Measurements from ENCODE around the gene NDUFB10. TPM values are rescaled to one million over a fixed set of nuclear protein-coding genes. Genes with fewer than 3 reads are reported as not detected.
A peak's percentile ranks its signal among the peaks of the same experiment; 100 is the strongest.
"Not testable (repeated sequence)": the region's sequence is repeated elsewhere in the genome, so short reads cannot be mapped to it uniquely, and the experiment has no call there.

Gene NDUFB10
- total and polyA plus RNA-seq, 2 donors = 71.2 to 308 TPM

DNA sequence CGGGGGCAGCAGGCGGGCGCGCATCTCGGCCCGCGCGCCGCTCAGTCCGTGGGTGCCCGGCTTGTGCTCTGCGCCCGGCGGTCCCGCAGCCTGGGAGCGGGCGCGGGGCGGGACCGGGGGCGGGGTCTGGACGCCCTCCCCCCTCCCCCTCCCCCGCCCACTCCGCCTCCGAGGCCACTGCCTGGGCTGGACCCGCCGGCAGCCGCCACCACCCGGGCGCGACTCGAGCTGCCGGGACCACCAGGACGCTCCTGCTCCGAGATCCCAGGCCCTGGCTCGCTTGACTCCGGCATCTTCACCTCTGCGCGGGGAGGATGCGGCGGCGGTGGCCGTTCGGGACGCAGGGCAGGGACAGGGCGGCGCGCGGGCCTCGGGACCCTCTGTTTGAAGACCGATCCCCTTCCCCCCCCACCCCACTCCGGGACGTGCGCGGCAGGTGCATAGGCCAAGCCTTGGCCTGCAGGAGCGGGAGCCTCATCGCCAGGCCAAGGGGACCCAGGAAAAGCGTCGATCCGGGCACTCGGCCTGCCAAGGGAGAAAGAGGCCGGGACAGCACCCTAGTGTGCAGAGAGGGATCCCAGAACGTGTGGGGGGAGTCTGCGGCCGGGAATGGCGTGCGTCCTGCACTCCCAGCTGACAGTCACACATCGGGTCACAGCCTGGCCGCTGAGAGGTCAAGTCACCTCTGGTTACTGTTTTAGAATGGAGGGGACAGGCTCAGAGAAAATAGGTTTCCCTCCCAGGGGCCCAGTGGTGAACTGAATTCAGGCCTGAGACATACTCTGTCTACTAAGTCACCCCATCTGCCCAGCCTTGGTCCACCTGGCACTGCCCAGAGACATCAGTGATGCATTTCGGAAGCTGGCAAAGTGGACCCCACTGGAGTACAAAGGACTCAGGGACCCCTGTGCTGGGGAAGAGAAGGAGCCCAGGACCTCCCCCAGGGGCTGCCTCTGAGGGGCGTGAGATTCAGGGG is 40.7 kb upstream of the NDUFB10 start, which contains the start of gene HS3ST6:
Gene HS3ST6, minus strand, starts transcription at position 65 of the 976 bp plus-strand sequence. CDS start 92 bp downstream, outside the sequence.
- Histone ChIP-seq H3K27ac (ENCODE audit: low read depth) (no peak within 1 kb of the TSS), H3K4me3 (ENCODE audit: low read depth, low read length) (peak within 1 kb of the TSS; percentile 38), H3K36me3 (ENCODE audit: insufficient read depth) (no peaks in the 10 kb centered on the region), H3K4me1 (ENCODE audit: insufficient read depth) (no peaks in the 10 kb centered on the region)
- WGBS = 4% methylated on average over 69 of the region's 71 CpGs
- DNase-seq (ENCODE audit: extremely low spot score) = no peak

DNA sequence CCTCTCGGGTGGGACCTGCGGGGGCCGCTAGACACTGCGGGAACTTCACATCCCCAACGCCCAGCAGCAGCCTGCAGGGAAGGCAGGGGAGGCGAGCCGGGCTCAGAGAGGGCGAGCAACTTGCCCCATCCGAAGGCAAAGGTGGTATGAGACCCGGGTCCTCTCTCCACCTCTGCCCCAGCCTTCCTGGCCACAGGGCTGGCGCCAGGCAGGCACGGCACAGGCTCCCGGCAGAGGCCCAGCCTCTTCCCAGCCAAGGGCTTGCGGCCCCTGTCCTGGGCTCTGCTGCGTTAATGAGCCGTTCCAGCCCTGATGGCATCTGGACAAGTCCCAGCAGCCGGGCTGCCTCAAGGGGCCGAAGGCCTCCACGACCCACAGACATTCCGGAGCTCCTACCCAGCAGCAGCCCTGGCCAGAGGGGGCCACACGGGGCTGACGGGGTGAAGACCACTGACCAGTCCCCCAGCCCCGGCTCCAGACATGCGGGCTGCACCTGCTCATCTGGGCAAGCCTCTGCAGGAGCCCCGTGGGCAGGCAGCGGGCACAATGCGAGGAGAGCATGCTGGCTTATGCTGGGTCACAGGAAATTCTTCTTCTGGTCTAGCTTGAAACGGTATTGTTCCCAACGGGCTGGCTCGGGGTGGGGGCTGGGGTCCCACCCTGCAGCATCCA is 39.9 kb upstream of the NDUFB10 start:
- Histone ChIP-seq H3K4me1 (ENCODE audit: insufficient read depth) (no peaks in the 10 kb centered on the region), H3K27ac (ENCODE audit: low read depth) (no peak overlapping the region), H3K4me3 (ENCODE audit: low read depth, low read length) (no peak overlapping the region), H3K36me3 (ENCODE audit: insufficient read depth) (no peaks in the 10 kb centered on the region)
- 28% methylated on average over 30 of the region's 30 CpGs for WGBS
- DNase-seq (ENCODE audit: extremely low spot score) = no peak

- 70% methylated on average over 21 of the region's 21 CpGs for WGBS
- H3K27ac ChIP-seq (ENCODE audit: low read depth); H3K4me1 ChIP-seq (ENCODE audit: insufficient read depth); H3K4me3 ChIP-seq (ENCODE audit: low read depth, low read length); DNase-seq (ENCODE audit: extremely low spot score); H3K36me3 ChIP-seq (ENCODE audit: insufficient read depth): not testable (repeated sequence)
These were observed 39.2 kb upstream of the NDUFB10 start for GRCh38 chr16:1920122-1920521.

GRCh38 chr16:1920727-1921171 is 38.6 kb upstream of the NDUFB10 start:
- WGBS = 12% methylated on average over 15 of the region's 15 CpGs

DNA sequence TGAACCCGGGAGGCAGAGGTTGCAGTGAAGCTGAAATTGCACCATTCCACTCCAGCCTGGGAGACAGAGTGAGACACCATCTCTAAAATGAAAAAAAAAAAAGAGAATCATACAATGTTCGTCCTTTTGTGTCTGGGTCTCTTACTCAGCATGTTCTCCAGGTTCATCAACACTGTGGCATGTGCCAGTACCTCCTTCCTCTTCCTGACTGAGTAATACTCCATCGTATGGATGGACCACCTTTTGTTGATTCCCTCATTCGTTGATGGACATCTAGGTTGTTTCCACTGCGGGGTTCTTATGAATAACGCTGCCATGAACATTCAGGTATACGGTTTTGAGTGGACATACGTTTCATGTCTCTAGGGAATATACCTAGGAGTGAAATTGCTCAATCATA is 37.0 kb upstream of the NDUFB10 start:
- 84% methylated on average over 8 of the region's 8 CpGs for WGBS
- DNase-seq (ENCODE audit: extremely low spot score) = no peak
- no peak overlapping the region for H3K27ac ChIP-seq (ENCODE audit: low read depth)

More at GRCh38 chr16:1920727-1921171, 38.6 kb upstream of the NDUFB10 start:
- Histone ChIP-seq H3K4me3 (ENCODE audit: low read depth, low read length) (no peak overlapping the region), H3K36me3 (ENCODE audit: insufficient read depth) (no peaks in the 10 kb centered on the region), H3K27ac (ENCODE audit: low read depth) (no peak overlapping the region), H3K4me1 (ENCODE audit: insufficient read depth) (no peaks in the 10 kb centered on the region)
- no peak for DNase-seq (ENCODE audit: extremely low spot score)

GRCh38 chr16:1923299-1924034 is 35.9 kb upstream of the NDUFB10 start:
- Histone ChIP-seq H3K27ac (ENCODE audit: low read depth) (no peak overlapping the region), H3K4me3 (ENCODE audit: low read depth, low read length) (no peak overlapping the region), H3K36me3 (ENCODE audit: insufficient read depth) (no peaks in the 10 kb centered on the region), H3K4me1 (ENCODE audit: insufficient read depth) (no peaks in the 10 kb centered on the region)
- 13% methylated on average over 24 of the region's 24 CpGs for WGBS
- DNase-seq (ENCODE audit: extremely low spot score) = no peak

More for the DNA sequence above, 37.0 kb upstream of the NDUFB10 start:
- Histone ChIP-seq H3K4me3 (ENCODE audit: low read depth, low read length) (no peak overlapping the region), H3K36me3 (ENCODE audit: insufficient read depth) (no peaks in the 10 kb centered on the region), H3K4me1 (ENCODE audit: insufficient read depth) (no peaks in the 10 kb centered on the region)

DNA sequence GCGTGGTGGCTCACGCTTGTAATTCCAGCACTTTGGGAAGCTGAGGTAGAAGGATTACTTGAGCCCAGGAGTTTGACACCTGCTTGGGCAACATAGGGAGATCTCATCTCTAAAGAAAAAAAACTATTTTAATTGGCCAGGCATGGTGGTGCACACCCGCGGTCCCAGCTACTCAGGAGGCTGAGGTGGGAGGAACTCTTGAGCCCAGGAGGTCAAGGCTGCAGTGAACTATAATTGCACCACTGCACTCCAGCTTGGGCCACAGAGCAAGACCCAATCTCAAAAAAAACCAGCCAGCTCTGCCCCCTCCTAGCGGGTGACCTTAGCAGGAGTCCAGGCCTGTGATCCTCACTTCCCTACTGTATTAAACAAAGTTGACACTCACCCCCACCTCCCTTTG is 35.2 kb upstream of the NDUFB10 start:
- no peak overlapping the region for H3K4me3 ChIP-seq (ENCODE audit: low read depth, low read length)
- 78% methylated on average over 5 of the region's 5 CpGs for WGBS
- no peaks in the 10 kb centered on the region for H3K4me1 ChIP-seq (ENCODE audit: insufficient read depth)
- no peak overlapping the region for H3K27ac ChIP-seq (ENCODE audit: low read depth)
- no peak for DNase-seq (ENCODE audit: extremely low spot score)
- no peaks in the 10 kb centered on the region for H3K36me3 ChIP-seq (ENCODE audit: insufficient read depth)

DNA sequence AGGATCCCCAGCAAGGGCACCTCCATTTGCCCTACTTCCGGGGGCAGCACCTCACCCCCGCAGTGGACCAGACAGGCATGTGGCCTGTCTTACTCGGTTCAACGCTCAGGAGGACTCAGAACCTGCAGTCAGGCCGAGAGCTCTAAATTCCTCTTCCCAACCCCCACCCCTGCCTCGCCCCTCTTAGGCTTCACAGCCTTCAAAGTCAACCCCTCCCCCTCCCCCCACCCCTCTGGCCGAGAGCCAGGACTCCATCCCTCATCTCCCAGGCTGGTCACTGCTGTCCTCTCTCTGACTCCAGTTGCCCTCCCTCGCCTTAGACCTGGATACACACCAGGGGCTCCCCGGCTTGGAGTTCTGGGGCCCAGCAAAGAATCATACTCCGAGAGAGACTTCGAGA is 33.1 kb upstream of the NDUFB10 start:
- no peaks in the 10 kb centered on the region for H3K4me1 ChIP-seq (ENCODE audit: insufficient read depth)
- H3K36me3 ChIP-seq (ENCODE audit: insufficient read depth) = no peaks in the 10 kb centered on the region
- no peak for DNase-seq (ENCODE audit: extremely low spot score)
- H3K4me3 ChIP-seq (ENCODE audit: low read depth, low read length) = no peak overlapping the region
- H3K27ac ChIP-seq (ENCODE audit: low read depth) = no peak overlapping the region
- 51% methylated on average over 11 of the region's 11 CpGs for WGBS

DNA sequence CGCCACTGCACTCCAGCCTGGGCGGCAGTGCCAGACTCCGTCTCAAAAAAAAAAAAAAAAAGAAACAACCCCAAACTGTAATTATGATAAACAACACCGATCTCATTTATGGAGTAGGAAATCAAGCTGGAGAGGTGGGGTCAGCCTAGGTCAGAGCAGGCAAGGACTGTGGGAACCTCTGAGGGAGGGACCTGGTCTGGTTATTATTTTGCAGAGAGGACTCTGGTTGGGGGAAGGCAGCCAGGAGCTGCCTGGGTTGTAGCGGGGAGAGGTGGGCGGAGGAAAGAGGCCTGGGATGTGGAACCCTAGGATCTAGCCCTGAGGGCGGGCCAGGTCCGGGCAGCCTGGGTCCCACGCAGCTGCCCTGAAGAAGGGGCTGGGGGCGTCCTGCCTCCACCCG is 30.2 kb upstream of the NDUFB10 start:
- peak overlapping the region; percentile 58 for H3K4me3 ChIP-seq (ENCODE audit: low read depth, low read length)
- WGBS = 9% methylated on average over 11 of the region's 11 CpGs
- no peaks in the 10 kb centered on the region for H3K4me1 ChIP-seq (ENCODE audit: insufficient read depth)
- no peak for DNase-seq (ENCODE audit: extremely low spot score)
- no peaks in the 10 kb centered on the region for H3K36me3 ChIP-seq (ENCODE audit: insufficient read depth)
- no peak overlapping the region for H3K27ac ChIP-seq (ENCODE audit: low read depth)

- H3K4me3 ChIP-seq (ENCODE audit: low read depth, low read length) = peak overlapping the region; percentile 58
- 11% methylated on average over 70 of the region's 70 CpGs for WGBS
- DNase-seq (ENCODE audit: extremely low spot score) = peak; percentile 31
- no peaks in the 10 kb centered on the region for H3K4me1 ChIP-seq (ENCODE audit: insufficient read depth)
- no peak overlapping the region for H3K27ac ChIP-seq (ENCODE audit: low read depth)
- no peaks in the 10 kb centered on the region for H3K36me3 ChIP-seq (ENCODE audit: insufficient read depth)
These were observed 29.6 kb upstream of the NDUFB10 start for GRCh38 chr16:1929578-1930337.

DNA sequence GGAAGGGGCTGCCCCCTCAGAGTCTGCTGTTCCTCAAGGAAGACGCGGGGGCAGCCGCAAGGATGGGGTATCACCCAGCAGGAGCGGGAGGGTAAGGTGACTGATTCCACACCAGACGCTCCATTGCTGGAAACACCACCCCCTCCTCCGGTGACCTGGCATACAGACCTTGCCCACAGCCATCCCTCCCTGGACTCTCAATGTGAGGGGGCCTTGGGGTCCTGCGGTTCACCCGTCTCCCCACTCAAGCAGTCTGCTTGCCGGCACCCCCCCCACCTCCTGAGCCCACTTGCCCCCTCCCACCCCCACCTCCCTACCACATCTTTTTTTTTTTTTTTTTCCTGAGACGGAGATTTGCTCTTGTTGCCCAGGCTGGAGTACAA is 29.0 kb upstream of the NDUFB10 start:
- Histone ChIP-seq H3K27ac (ENCODE audit: low read depth) (no peak overlapping the region), H3K36me3 (ENCODE audit: insufficient read depth) (no peaks in the 10 kb centered on the region), H3K4me1 (ENCODE audit: insufficient read depth) (no peaks in the 10 kb centered on the region), H3K4me3 (ENCODE audit: low read depth, low read length) (no peak overlapping the region)
- WGBS = 75% methylated on average over 10 of the region's 10 CpGs
- no peak for DNase-seq (ENCODE audit: extremely low spot score)

GRCh38 chr16:1932050-1933028 is 27.0 kb upstream of the NDUFB10 start:
- WGBS = 66% methylated on average over 19 of the region's 19 CpGs
- no peak overlapping the region for H3K27ac ChIP-seq (ENCODE audit: low read depth)
- no peak for DNase-seq (ENCODE audit: extremely low spot score)
- H3K4me1 ChIP-seq (ENCODE audit: insufficient read depth) = no peaks in the 10 kb centered on the region
- H3K4me3 ChIP-seq (ENCODE audit: low read depth, low read length) = no peak overlapping the region
- no peaks in the 10 kb centered on the region for H3K36me3 ChIP-seq (ENCODE audit: insufficient read depth)

Data from urinary bladder (tissue), 4 donors.